GM10248 (cell line): Measurements from ENCODE around the gene PTGFRN.

ENCODE experiments used
- CTCF ChIA-PET: fragments of 300-600 bp; sonication (Branson Sonifier 250); formaldehyde crosslinking; extraction: SDS; loops from one replicate; lab custom pipeline; 2021; ENCODE audit warnings: antibody characterized with exemption; lab: Yijun Ruan, JAX
- POLR2A ChIA-PET: fragments of 350-650 bp; sonication (Branson Sonifier 250); formaldehyde crosslinking; extraction: SDS; loops from one replicate; lab custom pipeline; 2020; ENCODE audit warnings: antibody characterized with exemption; lab: Yijun Ruan, JAX
- DNase-seq: peaks from one replicate; pipeline ENCODE4 v3.0.0; 2012; ENCODE audit errors: extremely low spot score
- TF ChIP-seq, protein P1 (sequence below): IDR thresholded peaks from 2 replicates; pipeline ENCODE4 v1.5.1; 2012; ENCODE audit warnings: mild to moderate bottlenecking, low read depth; ENCODE audit errors: extremely low read depth, missing control alignments, control extremely low read depth

Gene PTGFRN

GRCh38 chr1:116997066-116997465 is 87.3 kb downstream of the PTGFRN start:
- TF ChIP-seq, protein P1, sequence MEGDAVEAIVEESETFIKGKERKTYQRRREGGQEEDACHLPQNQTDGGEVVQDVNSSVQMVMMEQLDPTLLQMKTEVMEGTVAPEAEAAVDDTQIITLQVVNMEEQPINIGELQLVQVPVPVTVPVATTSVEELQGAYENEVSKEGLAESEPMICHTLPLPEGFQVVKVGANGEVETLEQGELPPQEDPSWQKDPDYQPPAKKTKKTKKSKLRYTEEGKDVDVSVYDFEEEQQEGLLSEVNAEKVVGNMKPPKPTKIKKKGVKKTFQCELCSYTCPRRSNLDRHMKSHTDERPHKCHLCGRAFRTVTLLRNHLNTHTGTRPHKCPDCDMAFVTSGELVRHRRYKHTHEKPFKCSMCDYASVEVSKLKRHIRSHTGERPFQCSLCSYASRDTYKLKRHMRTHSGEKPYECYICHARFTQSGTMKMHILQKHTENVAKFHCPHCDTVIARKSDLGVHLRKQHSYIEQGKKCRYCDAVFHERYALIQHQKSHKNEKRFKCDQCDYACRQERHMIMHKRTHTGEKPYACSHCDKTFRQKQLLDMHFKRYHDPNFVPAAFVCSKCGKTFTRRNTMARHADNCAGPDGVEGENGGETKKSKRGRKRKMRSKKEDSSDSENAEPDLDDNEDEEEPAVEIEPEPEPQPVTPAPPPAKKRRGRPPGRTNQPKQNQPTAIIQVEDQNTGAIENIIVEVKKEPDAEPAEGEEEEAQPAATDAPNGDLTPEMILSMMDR = no peak
- POLR2A ChIA-PET = no interaction called here
- CTCF ChIA-PET = interaction anchor here (1.2 to 1.8 kb wide), 3 partner anchors 9 to 259 kb away, joined by 3 to 5 read pairs (median 4); no protein-coding TSS in a partner anchor
- no peak for DNase-seq

GRCh38 chr1:116997636-116998035 is 87.9 kb downstream of the PTGFRN start:
- DNase-seq = no peak
- TF ChIP-seq, protein P1 = no peak
- ChIA-PET POLR2A (no interaction called here), CTCF (interaction anchor here (1.8 kb wide), 1 partner anchor 260 kb away, joined by 4 read pairs; no protein-coding TSS in a partner anchor)

- TF ChIP-seq, protein P1 = no peak
- POLR2A ChIA-PET = no interaction called here
- CTCF ChIA-PET = interaction anchor here (1.1 kb wide), 1 partner anchor 65 kb away, joined by 3 read pairs; no protein-coding TSS in a partner anchor
- DNase-seq = no peak
Observed at GRCh38 chr1:116999596-116999995, 89.9 kb downstream of the PTGFRN start.

GRCh38 chr1:117000142-117000541 is 90.4 kb downstream of the PTGFRN start:
- TF ChIP-seq, protein P1 = no peak
- ChIA-PET POLR2A (no interaction called here), CTCF (interaction anchor here (1.1 kb wide), 2 partner anchors 65 to 262 kb away, joined by 3 to 5 read pairs; no protein-coding TSS in a partner anchor)
- no peak for DNase-seq

DNA sequence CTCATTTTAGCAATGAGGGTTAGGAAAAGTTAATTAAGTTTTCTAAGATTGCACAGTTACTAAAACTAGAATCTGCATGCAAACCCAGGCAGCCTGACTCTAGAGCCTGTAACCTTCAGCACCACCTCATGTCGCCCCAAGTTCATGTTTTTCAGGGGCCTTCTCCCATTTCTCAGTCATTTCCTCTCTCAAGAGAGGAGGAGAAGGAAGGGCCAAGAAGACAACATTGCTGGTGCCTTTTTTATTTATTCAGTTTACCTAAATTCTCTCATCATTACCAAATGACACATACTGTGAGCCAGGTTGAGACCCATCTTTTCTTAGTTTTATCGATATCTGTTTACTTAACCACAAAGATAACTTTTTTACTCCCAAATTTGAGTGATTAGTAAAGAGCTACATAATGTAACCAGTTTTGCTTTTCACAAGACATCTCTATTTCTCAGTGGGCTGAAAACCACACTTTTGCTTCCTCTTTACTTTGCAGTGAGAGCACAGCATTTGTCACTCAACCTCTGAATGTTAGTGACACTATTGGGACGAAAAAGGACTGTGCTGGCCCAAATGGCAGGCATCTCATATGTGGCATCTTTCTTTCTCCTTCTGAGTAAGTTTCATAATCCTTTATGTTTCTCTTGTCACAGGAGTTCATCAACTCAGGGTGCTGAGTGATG is 91.7 kb downstream of the PTGFRN start, which contains the start of gene CD101:
Gene CD101, plus strand, starts transcription at position 507 of the 674 bp plus-strand sequence. Its CDS starts 58 bp downstream, at position 565.
- DNase-seq = peak; percentile 65
- ChIA-PET POLR2A (no interaction called here), CTCF (interaction anchor here (0.6 to 1.4 kb wide), 5 partner anchors 8 to 263 kb away, joined by 3 to 5 read pairs (median 4); no protein-coding TSS in a partner anchor)
- TF ChIP-seq, protein P1 = no peak

DNA sequence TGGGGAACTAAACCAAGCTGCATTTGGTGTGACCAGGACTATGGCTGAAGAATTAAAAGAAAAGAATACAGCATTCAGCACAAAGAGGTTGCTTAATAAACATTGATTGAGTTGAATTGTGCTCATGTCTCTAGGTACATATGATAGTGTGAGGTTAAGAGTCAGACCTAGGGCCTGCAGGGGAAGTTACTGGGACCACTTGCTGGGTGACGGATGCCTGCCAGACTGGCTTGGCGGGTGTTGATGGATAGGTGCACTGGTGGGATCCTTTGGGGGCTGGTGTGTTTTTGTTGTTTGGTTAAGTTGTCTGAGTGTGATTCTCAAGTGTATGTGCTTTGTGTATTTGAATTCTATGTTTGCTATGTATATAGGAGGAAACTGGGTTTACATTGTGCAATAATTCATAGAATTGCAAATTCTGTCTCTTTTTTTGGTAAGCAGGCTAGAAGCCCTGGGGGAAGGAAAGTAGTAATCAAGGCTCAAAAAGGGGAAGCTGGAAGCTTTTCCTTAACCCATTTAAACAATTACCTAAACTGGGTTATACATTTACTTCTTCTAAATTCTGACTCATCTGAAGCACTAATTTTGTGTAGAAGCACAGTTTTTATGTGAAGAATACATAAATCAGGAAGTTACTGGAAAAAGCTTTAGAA is 93.6 kb downstream of the PTGFRN start:
- ChIA-PET CTCF (interaction anchor here (0.7 to 1.2 kb wide), 4 partner anchors 10 to 324 kb away, joined by 3 read pairs; no protein-coding TSS in a partner anchor), POLR2A (no interaction called here)
- TF ChIP-seq, protein P1 = no peak
- no peak for DNase-seq
